Muscle layer of colon (tissue), 2 donors: ENCODE data around the gene GALNT12.

Experiments used
- H3K27ac ChIP-seq: one replicate; pipeline ENCODE4 v1.7.0; 2013; ENCODE audit warnings: low read depth, mild to moderate bottlenecking, low read length, moderate library complexity
- H3K27me3 ChIP-seq, 2 donors: one replicate each; pipeline ENCODE4 v1.7.0; 2013; ENCODE audit warnings: low read length in 2 of 2, mild to moderate bottlenecking in 2 of 2; ENCODE audit not compliant: insufficient read depth in 2 of 2, control insufficient read depth in 1 of 2
- H3K36me3 ChIP-seq: one replicate; pipeline ENCODE4 v1.7.0; 2013; ENCODE audit warnings: mild to moderate bottlenecking, low read length; ENCODE audit not compliant: insufficient read depth
- H3K4me1 ChIP-seq: one replicate; pipeline ENCODE4 v1.7.0; 2013; ENCODE audit warnings: mild to moderate bottlenecking, low read length; ENCODE audit not compliant: insufficient read depth
- H3K4me3 ChIP-seq, 2 donors: one replicate each; pipeline ENCODE4 v1.7.0; 2013; ENCODE audit warnings: low read length in 2 of 2, low read depth in 1 of 2, mild to moderate bottlenecking in 1 of 2, moderate library complexity in 1 of 2
- H3K9ac ChIP-seq: one replicate; pipeline ENCODE4 v1.7.0; 2013; ENCODE audit warnings: low read length
- H3K9me3 ChIP-seq: one replicate; pipeline ENCODE4 v1.7.0; 2013; ENCODE audit warnings: mild to moderate bottlenecking, low read length
- donor health status: abdominal sarcoma.
- donor health status: Adenocarcinoma of cecum.

The GALNT12 gene

GRCh38 chr9:98772364-98773155 lies 34.9 kb upstream of the GALNT12 start:
- H3K4me1 ChIP-seq, result no peaks in the 10 kb centered on the region
- H3K36me3 ChIP-seq, result peaks cover 72% of the 10 kb centered on the region
- no peaks in the 10 kb centered on the region for H3K9me3 ChIP-seq
- no peak overlapping the region for H3K9ac ChIP-seq
- no peak overlapping the region for H3K27ac ChIP-seq
- H3K4me3 ChIP-seq, result no peak overlapping the region
- no peaks in the 10 kb centered on the region for H3K27me3 ChIP-seq

- Histone ChIP-seq H3K27me3 (no peaks in the 10 kb centered on the region), H3K9me3 (no peaks in the 10 kb centered on the region), H3K9ac (no peak overlapping the region), H3K4me1 (no peaks in the 10 kb centered on the region), H3K27ac (no peak overlapping the region), H3K4me3 (no peak overlapping the region), H3K36me3 (peaks cover 73% of the 10 kb centered on the region)
These were observed 33.7 kb upstream of the GALNT12 start for GRCh38 chr9:98773721-98774120.

- Histone ChIP-seq H3K9me3 (no peaks in the 10 kb centered on the region), H3K9ac (no peak overlapping the region), H3K36me3 (peaks cover 68% of the 10 kb centered on the region), H3K27ac (no peak overlapping the region), H3K27me3 (no peaks in the 10 kb centered on the region), H3K4me3 (no peak overlapping the region), H3K4me1 (no peaks in the 10 kb centered on the region)
These were observed 32.7 kb upstream of the GALNT12 start for GRCh38 chr9:98774746-98775145.

- Histone ChIP-seq H3K4me1 (no peaks in the 10 kb centered on the region), H3K27ac (no peak overlapping the region), H3K36me3 (peaks cover 56% of the 10 kb centered on the region), H3K9me3 (no peaks in the 10 kb centered on the region), H3K4me3 (no peak overlapping the region), H3K9ac (no peak overlapping the region), H3K27me3 (no peaks in the 10 kb centered on the region)
These were observed 31.5 kb upstream of the GALNT12 start for GRCh38 chr9:98775831-98776441.

GRCh38 chr9:98777618-98778017 lies 29.9 kb upstream of the GALNT12 start:
- Histone ChIP-seq H3K27ac (no peak overlapping the region), H3K36me3 (peaks cover 49% of the 10 kb centered on the region), H3K4me1 (no peaks in the 10 kb centered on the region), H3K9ac (no peak overlapping the region), H3K4me3 (no peak overlapping the region), H3K9me3 (no peaks in the 10 kb centered on the region), H3K27me3 (no peaks in the 10 kb centered on the region)

GRCh38 chr9:98778251-98778650 lies 29.2 kb upstream of the GALNT12 start:
- H3K36me3 ChIP-seq, result peaks cover 46% of the 10 kb centered on the region
- no peaks in the 10 kb centered on the region for H3K27me3 ChIP-seq
- H3K4me1 ChIP-seq, result no peaks in the 10 kb centered on the region

GRCh38 chr9:98778711-98779530 lies 28.5 kb upstream of the GALNT12 start:
- Histone ChIP-seq H3K9ac (no peak overlapping the region), H3K9me3 (no peaks in the 10 kb centered on the region), H3K4me3 (no peak overlapping the region), H3K36me3 (peaks cover 46% of the 10 kb centered on the region), H3K27ac (no peak overlapping the region), H3K27me3 (no peaks in the 10 kb centered on the region), H3K4me1 (no peaks in the 10 kb centered on the region)

More at GRCh38 chr9:98778251-98778650, 29.2 kb upstream of the GALNT12 start:
- no peak overlapping the region for H3K9ac ChIP-seq
- no peak overlapping the region for H3K4me3 ChIP-seq
- no peaks in the 10 kb centered on the region for H3K9me3 ChIP-seq
- H3K27ac ChIP-seq, result no peak overlapping the region

- no peaks in the 10 kb centered on the region for H3K27me3 ChIP-seq
- H3K9me3 ChIP-seq, result no peaks in the 10 kb centered on the region
These were observed 27.3 kb upstream of the GALNT12 start for GRCh38 chr9:98780059-98780749.

GRCh38 chr9:98781588-98782383 lies 25.7 kb upstream of the GALNT12 start:
- Histone ChIP-seq H3K9ac (no peak overlapping the region), H3K4me3 (no peak overlapping the region), H3K27ac (no peak overlapping the region), H3K36me3 (peaks cover 43% of the 10 kb centered on the region), H3K9me3 (no peaks in the 10 kb centered on the region), H3K4me1 (no peaks in the 10 kb centered on the region), H3K27me3 (no peaks in the 10 kb centered on the region)

More at GRCh38 chr9:98780059-98780749, 27.3 kb upstream of the GALNT12 start:
- Histone ChIP-seq H3K36me3 (peaks cover 45% of the 10 kb centered on the region), H3K4me3 (no peak overlapping the region), H3K4me1 (no peaks in the 10 kb centered on the region), H3K9ac (no peak overlapping the region), H3K27ac (no peak overlapping the region)

- no peaks in the 10 kb centered on the region for H3K9me3 ChIP-seq
- H3K27ac ChIP-seq, result no peak overlapping the region
- H3K27me3 ChIP-seq, result no peaks in the 10 kb centered on the region
- H3K36me3 ChIP-seq, result peaks cover 27% of the 10 kb centered on the region
- no peaks in the 10 kb centered on the region for H3K4me1 ChIP-seq
- H3K9ac ChIP-seq, result no peak overlapping the region
- H3K4me3 ChIP-seq, result no peak overlapping the region
These were observed 23.8 kb upstream of the GALNT12 start for GRCh38 chr9:98783518-98784226.
